ENCODE measurements around the gene DUSP1.
"Not testable (repeated sequence)": the region's sequence is repeated elsewhere in the genome, so short reads cannot be mapped to it uniquely, and the experiment has no call there.

The DUSP1 gene

DNA sequence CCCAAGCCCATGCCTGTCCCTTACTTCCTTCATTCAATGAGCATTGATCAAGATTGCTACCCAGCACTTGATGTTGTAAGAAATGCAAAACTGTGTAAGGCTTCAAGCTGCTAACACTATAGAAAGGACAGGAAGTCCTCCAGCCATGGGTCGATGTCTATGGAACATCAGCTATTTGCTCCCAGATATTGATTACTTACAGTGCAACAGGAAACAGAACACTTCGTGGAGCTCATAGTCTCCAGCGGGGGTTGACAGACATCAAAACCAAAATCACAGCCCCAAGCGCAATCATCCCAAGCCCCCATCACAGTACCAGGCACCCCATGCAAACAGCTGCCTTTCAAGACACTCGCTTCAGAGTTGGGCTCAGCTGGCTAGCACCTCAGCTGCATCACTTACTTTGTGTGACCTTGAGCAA is 26.8 kb upstream of the DUSP1 start:
- no peak for DNase-seq

- no peak for DNase-seq
Measured at GRCh38 chr5:172796306-172796705, 25.3 kb upstream of the DUSP1 start.

- DNase-seq, result peak; percentile 89
Measured at GRCh38 chr5:172795318-172795977, 24.5 kb upstream of the DUSP1 start.

DNA sequence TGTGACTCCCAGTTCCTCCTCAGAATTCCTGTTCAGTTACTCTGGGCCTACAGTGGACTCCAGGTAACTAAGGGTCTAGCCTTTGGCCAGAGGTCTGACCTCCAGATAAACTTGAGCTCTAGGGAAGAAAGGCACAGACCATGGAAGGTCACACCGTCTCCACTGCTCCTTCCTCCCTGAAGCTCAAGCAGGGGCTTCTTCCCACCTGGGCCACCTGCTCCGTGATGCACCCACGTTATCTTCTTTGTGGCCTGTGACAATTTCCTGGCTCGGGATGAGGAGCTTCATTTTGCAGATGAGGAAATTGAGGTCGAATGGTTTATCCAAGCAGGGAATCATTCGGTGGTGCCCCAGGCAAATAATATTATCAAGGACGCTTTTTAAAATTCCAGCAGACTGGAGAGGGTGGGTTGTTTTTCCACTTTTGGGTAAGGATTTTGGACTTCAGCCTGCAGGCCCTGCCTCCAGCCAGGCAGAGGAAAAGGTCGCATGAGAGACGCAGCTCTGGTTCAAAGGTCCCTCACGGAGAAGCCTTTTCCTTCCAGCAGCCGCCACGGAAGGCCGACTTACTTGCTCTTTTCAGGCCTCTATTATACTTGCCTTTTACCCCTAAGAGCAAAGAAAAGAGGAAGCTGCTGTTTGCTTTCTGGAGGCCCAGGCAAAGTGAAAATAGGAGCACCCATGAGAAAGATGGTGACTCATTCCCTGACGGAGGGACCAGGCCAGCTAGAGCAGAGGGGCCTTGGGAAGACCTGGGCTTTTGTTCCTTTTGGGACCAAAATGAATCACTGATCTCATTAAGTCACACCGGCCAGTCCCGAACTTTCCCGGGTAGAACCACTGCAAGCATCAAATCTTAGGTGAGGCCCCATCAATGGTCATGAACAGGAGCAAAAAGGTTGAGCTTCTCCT is 22.8 kb upstream of the DUSP1 start:
- DNase-seq, result no peak

GRCh38 chr5:172792701-172793570 is 21.9 kb upstream of the DUSP1 start:
- no peak for DNase-seq

- DNase-seq, result no peak
Measured at GRCh38 chr5:172791726-172792445, 20.9 kb upstream of the DUSP1 start.

GRCh38 chr5:172791286-172791685 is 20.3 kb upstream of the DUSP1 start:
- DNase-seq, result no peak

GRCh38 chr5:172790496-172790889 is 19.5 kb upstream of the DUSP1 start:
- DNase-seq, result no peak

GRCh38 chr5:172789687-172790495 is 18.9 kb upstream of the DUSP1 start:
- DNase-seq, result no peak

DNA sequence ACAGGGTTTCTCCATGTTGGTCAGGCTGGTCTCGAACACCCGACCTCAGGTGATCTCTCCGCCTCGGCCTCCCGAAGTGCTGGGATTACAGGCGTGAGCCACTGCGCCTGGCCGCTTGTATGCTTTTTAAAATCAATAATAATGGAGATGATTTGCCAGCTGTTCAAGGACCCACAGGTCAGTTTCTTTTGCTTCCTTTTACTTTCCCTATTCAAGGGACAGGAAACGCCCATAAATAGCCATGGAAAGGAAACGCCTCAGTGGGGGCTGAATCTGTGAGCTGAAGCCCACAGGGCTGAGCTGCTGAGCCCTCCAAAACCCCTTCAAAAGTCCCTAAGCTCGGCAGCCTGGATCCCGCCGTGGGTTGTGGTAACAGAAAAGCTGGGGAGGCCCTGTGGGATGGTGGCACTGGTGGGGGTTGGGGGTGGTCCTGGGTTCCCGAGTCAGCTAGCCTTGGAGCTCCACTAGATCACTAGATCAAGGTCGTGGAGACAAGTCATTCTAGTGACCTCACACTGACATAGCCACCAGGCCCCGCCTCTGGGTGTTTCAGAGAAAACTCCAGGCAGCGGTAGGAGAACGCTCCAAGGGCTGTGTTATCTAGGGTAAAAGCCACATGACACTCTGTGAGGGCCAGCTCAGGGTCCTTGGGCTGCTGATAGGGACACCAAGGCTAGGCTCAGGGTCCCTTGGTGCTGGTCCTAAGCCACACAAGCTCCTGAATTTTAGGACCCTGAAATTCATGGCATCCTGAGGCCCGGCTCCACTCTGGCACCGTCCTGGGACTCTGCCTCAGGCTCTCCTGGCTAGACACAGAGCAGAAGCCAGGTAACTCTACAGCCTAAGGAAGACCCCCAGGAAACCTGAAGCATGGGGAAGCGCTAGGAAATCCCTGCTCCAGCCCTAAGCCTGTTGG is 18.0 kb upstream of the DUSP1 start:
- DNase-seq, result no peak

GRCh38 chr5:172787538-172787937 is 16.5 kb upstream of the DUSP1 start:
- not testable (repeated sequence) for DNase-seq

DNA sequence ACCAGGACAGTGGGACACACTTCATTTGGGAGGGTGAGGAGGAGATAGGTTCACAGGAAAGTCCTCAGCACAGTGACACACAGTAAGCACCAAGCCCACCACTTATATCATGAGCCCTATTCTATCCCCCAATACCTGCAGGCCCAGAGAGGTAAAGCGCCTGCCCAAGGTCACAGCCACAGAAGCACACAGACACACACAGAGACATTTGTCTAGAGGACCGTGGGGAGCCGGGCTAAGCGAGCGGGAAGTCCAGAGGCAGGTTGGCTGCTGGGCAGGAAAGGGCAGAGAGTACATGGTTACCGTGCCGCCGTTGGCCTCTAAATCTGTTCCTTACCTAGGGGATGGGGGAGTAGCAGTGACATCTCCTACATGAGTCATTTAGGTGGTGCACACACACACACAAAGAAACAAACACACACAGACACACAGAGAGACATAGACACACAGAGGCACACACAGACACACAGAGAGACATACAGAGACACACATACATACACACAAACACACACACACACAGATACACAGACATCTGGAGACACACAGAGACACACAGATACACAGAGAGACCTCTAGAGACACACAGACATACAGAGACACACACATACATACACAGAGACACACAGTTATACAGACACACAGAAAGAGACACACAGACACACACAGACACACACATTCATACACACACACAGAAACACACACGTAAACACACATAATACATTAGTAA is 15.9 kb upstream of the DUSP1 start:
- no peak for DNase-seq

DNA sequence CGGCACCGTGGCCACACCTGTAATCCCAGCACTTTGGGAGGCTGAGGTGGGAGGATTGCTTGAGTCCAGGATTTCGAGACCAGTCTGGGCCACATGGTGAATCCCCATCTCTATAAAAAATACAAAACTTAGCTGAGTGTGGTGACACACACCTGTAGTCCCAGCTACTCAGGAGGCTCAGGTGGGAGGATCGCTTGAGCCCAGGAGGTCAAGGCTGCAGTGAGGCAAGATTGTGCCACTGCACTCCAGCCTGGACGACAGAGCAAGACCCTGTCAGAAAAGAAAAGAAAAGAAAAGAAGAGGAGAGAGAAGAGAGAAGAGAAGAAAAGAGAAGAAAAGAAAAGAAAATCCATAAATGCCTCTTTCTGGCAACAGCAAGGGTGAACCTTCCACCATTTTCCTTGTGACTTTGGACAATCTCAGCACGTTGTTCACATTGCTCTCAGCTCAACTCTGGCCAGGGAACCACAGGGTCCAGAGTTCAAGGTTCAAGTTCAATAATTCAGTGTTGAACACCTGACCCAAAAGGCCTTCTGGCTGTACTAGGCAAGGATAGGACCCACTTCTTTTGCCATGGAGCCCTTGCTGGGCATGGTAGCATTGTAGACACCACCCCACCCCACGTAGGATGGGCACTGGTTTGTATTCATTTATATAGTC is 14.6 kb upstream of the DUSP1 start:
- no peak for DNase-seq

DNA sequence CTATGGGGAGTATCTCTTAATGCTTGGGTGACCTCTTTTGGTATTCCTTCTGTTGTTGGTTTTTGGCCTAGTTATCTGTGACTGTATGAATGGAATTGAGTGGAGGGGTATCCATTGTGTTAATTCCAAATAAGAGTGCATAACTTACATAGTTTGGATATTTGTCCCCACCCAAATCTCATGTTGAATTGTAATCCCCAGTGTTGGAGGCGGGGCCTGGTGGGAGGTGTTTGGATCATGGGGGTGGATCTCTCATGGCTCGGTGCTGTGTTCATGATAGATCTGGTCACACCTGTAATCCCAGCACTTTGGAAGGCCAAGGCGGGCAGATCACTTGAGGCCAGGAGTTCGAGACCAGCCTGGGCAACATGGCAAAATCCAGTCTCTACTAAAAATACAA is 13.2 kb upstream of the DUSP1 start:
- DNase-seq, result not testable (repeated sequence)

DNA sequence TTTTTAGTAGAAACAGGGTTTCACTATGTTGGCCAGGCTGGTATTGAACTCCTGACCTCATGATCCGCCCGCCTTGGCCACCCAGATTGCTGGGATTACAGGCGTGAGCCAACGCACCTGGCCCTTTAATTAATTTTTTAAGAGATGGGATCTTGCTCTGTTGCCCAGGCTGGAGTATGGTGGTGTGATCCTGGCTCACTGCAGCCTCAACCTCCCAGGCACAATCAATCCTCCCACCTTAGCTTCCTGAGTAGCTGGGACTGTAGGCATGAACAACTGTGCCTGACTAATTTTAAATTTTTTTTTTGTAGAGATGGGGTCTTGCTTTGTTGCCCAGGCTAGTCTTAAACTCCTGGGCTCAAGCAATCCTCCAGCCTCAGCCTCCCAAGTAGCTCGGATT is 12.3 kb upstream of the DUSP1 start:
- DNase-seq, result not testable (repeated sequence)

- peak; percentile 57 for DNase-seq
Measured at GRCh38 chr5:172782169-172783039, 11.4 kb upstream of the DUSP1 start.

GRCh38 chr5:172779691-172780341 is 8.8 kb upstream of the DUSP1 start:
- no peak for DNase-seq

All from NCI-H446 treated with DMSO at 0.1 percent for 48 hours (cell line).